ENCODE data around the gene CNTNAP3B.
"Not testable (repeated sequence)": the region's sequence is repeated elsewhere in the genome, so short reads cannot be mapped to it uniquely, and the experiment has no call there.

CNTNAP3B gene

DNA sequence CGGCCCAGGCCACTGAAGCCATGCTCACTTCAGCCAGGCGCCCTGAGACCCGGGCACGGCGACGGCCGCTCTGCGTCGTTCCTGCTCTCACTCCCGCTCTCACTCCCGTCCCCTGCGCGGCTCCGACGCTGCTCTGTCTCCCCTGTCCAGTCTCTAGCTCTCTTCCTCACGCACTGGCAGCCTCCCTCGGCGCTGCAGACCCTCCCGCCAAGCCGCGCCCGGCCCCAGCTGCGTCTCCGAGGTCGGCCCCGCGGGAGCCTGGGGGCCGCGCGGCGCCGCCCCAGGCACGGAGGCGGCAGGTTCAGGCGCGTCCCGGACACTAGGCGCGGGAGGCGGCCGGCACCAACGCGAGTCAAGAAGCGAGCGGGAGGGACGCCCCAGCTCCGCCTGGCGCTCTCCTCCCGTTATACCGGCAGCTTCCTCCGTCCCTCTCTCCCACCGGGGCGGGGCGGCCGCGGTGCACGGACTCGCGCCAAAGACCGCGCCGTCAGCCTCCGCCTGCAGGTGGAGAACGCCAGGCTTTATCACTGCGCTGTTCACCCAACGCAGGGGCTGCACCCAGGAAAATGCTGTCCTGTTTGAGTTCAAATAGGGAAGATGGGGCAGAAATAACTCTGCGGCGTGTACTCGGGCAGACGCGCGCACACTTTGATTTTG, at the start of gene CNTNAP3B:
TSS of gene CNTNAP3B (minus strand) at position 354 of the 657 bp plus-strand sequence. CDS start at position 22, 332 bp downstream.
- DNase-seq, result not testable (repeated sequence)

DNA sequence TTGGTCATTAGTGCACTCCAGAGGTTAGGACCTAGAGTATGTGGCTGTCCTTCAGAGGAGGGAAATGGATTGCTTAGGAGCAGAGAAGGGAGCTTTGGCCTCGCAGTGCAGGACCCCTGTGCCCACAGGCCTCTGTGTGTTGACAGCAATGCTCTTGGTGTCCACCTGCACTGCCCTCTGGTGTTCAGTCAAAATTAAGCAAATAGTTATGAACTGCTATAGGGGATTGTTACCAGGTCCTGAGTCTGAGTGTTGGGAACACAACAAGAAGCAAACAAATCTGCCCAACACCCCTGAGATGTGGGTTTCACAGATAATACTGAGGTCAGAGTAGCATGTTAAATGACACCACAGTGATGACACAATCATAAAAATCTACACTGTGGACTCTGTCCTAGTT, 31.1 kb upstream of the CNTNAP3B start:
- not testable (repeated sequence) for DNase-seq

DNA sequence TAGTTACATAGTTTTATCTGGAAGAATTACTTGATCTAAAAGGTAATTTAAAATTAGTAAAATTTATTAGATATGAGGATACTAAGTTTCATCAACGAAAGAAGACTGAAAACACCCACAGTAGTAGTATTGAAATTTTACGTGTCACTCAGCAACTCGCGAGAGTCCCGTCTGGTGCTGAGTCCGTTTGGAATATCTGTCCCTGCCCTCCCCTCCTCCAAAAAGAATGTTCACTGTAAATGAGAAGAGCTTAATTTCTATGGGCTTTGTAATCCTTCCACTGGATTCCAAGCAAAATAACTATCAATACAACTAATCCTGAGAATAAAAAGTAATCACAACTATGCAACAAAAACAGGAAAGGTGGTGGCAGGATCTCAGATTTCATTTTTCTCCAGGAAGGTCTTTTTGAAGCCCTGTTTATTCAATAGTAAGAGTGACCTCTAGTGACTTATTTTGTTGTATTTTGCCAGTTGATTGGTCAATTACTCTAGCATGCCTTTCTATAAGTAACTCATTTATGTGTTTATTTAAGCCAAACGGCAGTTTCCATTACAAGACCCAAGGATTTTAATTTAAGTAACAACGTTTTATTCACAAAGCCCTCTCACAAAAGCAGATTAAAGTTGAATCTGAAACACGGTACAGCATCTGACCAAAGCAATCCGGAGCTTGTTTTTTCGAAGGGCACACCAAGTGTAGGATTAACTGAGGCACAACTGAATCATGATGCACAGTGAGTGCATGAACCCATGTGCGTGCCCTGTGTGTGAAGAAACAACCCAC, 2.0 kb downstream of the CNTNAP3B start:
- not testable (repeated sequence) for DNase-seq

- DNase-seq, result not testable (repeated sequence)
These were observed 8.2 kb downstream of the CNTNAP3B start for GRCh38 chr9:42121007-42121406.

DNA sequence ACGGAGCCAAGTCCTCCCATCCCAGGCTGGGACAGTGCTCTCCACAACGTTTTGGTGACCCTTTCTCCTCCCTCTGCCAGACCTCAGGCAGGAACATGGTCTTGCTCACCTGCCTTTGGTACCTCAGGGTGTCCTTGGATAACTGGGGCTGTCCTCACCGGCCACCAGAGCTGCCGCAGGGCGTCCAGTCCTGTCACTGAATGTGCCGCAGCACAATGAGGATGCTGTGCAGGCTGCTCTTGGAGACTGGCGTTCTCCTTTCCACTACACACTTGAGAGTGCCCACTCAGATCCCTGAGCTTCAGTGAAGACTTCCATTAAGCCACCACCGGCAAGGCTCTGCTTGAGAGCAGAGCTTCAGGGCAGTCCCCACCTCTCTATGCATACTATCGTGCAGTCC, 33.3 kb downstream of the CNTNAP3B start:
- not testable (repeated sequence) for DNase-seq

DNA sequence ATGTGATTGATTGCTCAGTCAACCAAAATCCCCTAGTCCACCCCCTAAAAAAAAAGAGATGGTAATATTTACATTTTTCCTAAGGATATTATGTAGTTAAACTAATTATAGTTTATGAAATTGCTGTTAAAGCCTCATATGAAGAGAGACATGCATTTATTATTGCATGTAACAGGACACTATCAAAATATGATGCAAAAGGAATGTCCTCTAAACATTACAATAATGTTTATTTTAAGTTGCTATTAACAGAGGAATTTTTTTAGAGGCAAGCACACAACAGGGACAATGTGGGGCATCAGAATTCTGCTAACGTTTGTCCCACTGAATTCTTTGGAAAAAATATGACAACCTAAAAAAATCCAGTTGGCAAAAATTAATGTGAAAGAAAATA, 44.7 kb downstream of the CNTNAP3B start:
- not testable (repeated sequence) for DNase-seq

GRCh38 chr9:42083877-42084558, 45.2 kb downstream of the CNTNAP3B start:
- not testable (repeated sequence) for DNase-seq

DNA sequence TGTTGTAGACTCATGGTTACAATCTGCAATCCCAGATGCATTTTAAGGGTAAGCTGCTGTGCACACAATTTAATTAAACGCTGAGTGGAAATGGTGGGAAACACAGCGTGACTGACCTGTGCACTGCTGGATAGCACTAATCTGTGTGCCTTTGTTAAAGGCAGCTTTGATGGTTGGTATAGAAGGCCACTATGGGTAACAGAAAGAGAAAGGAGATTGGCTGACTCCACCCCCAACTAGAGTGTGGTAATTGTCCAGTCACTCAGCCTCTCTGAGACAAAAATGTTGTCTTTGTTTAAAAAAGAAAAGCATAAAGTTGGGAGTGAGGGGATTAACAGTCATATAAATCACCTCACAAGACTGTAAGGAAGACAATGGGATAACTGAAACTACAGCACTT, 48.9 kb downstream of the CNTNAP3B start:
- not testable (repeated sequence) for DNase-seq

DNA sequence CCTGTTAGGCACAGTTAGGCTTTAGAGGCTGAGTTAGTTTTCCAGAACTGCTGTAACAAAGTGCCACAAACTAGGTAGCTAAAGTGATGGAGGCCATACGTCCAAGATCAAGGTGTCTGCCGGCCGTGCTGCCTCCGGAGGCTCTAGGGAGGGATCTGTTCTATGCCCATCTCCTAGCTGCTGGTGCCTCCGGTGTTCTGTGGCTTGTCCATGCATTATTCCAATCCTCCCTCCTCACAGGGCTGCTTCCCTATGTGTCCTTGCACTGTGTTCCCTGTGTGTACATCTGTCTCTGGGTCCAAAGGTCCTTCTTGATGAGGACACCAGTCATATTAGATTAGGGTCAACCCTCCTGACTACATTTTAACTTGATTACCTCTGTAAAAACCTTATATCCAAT, 54.4 kb downstream of the CNTNAP3B start:
- DNase-seq, result not testable (repeated sequence)

GRCh38 chr9:42071026-42071425, 58.2 kb downstream of the CNTNAP3B start:
- not testable (repeated sequence) for DNase-seq

GRCh38 chr9:42070035-42070799, 59.0 kb downstream of the CNTNAP3B start:
- not testable (repeated sequence) for DNase-seq

GRCh38 chr9:42053874-42054273, 75.4 kb downstream of the CNTNAP3B start:
- not testable (repeated sequence) for DNase-seq

DNA sequence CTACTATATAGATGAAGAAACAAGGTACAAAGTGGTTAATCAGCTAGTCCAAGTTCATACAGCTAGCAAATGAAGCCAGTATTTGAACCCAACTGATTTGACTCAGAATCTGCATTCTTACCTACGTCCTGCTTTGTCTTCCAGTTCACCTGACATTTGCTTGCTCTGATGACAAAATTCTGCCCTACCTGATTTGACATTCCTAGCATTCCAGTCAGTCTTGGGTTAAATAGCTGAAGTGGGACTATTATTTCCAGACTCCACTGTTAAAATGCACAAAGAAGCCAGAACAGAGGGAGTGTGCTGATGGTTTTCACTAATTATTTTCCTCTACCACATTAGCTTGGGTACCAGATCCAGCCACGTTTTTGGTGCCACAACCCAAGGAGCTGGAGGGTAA, 78.5 kb downstream of the CNTNAP3B start:
- DNase-seq, result not testable (repeated sequence)

DNA sequence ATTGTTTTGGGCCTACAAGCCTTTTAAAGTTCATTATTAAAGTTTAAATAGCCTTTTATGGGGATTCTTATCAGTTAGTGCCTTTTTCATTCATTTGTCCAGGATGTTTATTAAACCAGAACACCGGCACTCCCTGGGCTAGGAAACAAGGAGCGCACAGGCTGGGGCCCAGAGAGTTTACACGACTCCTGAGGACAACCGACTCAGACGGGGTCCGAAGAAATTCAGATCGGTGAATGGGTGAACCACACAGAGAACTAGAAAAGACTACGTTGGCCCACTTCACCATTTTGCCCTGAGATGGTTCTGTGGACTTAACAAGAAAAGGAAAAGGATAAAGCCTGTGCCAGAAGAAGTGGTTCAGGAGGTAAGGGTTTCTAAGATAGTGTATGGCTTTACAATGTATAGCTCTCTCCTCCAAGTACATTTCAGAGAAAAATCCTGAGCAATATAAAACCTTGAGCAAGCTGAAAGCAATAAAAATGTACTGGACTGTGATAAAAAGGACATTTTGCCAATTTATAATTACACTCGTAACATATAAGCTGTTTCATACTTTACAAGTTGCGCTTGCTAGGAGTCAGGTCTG, 84.7 kb downstream of the CNTNAP3B start:
- DNase-seq, result not testable (repeated sequence)

- DNase-seq, result not testable (repeated sequence)
These were observed 95.7 kb downstream of the CNTNAP3B start for GRCh38 chr9:42033541-42033940.

DNA sequence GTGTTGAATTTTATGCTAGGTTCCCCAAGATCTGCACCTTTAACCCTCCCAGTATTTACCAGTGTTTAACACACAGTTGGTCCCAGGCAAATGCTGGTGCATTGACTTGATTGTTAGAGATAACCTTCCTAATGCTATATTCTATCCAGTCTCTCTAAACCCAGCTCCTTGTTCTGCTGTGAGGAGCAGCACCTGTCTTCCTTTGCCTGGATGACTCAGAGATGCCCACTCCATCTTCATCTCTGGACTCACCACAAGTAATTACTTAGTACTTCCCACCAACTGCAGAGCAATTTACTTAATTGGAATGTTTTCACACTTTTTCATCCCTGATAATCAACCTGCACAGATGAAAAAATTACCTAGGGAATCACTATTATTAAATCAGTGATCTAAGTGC, 108.6 kb downstream of the CNTNAP3B start:
- DNase-seq, result not testable (repeated sequence)

- DNase-seq, result not testable (repeated sequence)
These were observed 110.9 kb downstream of the CNTNAP3B start for GRCh38 chr9:42018220-42018922.

GRCh38 chr9:42014317-42014716, 114.9 kb downstream of the CNTNAP3B start:
- not testable (repeated sequence) for DNase-seq

- DNase-seq, result not testable (repeated sequence)
These were observed 137.6 kb downstream of the CNTNAP3B start for GRCh38 chr9:41991607-41992006.

GRCh38 chr9:41980271-41980670, 149.0 kb downstream of the CNTNAP3B start:
- not testable (repeated sequence) for DNase-seq

DNA sequence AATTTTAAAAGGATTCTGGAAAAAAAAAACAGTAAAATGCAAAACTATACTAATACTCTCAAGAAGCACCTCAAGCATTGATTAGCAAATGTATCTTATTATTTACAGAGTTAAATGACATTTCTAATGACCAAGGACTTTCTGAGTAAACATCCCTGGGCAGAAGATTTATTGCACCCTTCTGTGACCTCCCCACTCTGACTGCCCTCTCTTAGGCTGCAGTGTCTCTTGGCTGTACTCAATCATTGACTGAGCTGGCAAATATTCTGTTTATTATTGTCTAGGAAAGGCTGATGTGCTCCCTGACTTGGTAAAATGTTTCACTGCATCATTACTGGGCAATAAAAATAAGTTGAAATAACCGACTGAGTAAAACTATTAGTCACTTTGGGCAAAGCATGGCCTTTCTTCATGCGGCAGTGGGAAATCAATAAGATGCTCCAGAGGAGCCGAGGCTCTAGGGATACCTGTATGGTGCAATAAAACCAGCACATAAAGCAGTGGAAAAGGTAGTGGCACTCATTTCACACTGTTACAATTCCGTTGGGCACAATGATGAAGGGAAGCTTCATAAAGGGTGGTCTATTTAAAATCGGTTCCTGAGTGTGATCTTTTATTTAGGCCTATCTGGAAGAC, 151.1 kb downstream of the CNTNAP3B start:
- DNase-seq, result not testable (repeated sequence)
